Activated CD4-positive, alpha-beta memory T cell treated with anti-CD3 and anti-CD28 coated beads for 36 hours (primary cell): ENCODE measurements around the gene NOD2. TPM values are rescaled to one million over a fixed set of nuclear protein-coding genes. Genes with fewer than 3 reads are reported as not detected.

Experiments
- CTCF ChIA-PET: fragments of 350-600 bp; sonication (Branson Sonifier 250); formaldehyde crosslinking; loops from one replicate; lab custom pipeline; 2021; ENCODE audit warnings: antibody characterized with exemption, inconsistent platforms; lab: Charles Lee
- POLR2A ChIA-PET: fragments of 350-600 bp; sonication (Branson Sonifier 250); formaldehyde crosslinking; loops from one replicate; lab custom pipeline; 2021; ENCODE audit warnings: antibody characterized with exemption; lab: Charles Lee
- DNase-seq: peaks from one replicate; pipeline ENCODE4 v3.0.0-alpha.2; 2020
- H3K27ac Mint-ChIP-seq: one replicate; pipeline ENCODE4 v1.8.0; 2021; ENCODE audit warnings: mixed read lengths
- H3K27me3 Mint-ChIP-seq: one replicate; pipeline ENCODE4 v1.8.0; 2021; ENCODE audit warnings: mixed read lengths
- H3K36me3 Mint-ChIP-seq: one replicate; pipeline ENCODE4 v1.8.0; 2021; ENCODE audit warnings: mixed read lengths
- H3K4me1 Mint-ChIP-seq: one replicate; pipeline ENCODE4 v1.8.0; 2021; ENCODE audit warnings: low read depth, mixed read lengths
- H3K4me3 Mint-ChIP-seq: one replicate; pipeline ENCODE4 v1.8.0; 2021; ENCODE audit warnings: mild to moderate bottlenecking, mixed read lengths
- H3K9me3 Mint-ChIP-seq: one replicate; pipeline ENCODE4 v1.8.0; 2021; ENCODE audit warnings: mixed read lengths
- intact Hi-C: fragments of 100-400 bp; cut with micrococcal nuclease; formaldehyde crosslinking; loops from one replicate; pipeline ENCODE4 v1.15.1; 2023
- total RNA-seq, 2 experiments: library from RNA; stranded (reverse); gene quantifications; one replicate each; pipeline ENCODE4 v1.2.3, GENCODE V29; 2021

Gene NOD2
- total RNA-seq, 2 experiments from 2014 or later, result 17.9 to 18.7 TPM

- H3K27ac Mint-ChIP-seq, result peak overlapping the region; percentile 92
- peaks cover 13% of the 10 kb centered on the region for H3K9me3 Mint-ChIP-seq
- POLR2A ChIA-PET, result interaction anchor here (0.6 to 1.8 kb wide), 8 partner anchors 11 to 436 kb away, joined by 3 to 15 read pairs (median 4); partner anchors contain the start of genes CYLD and SNX20
- H3K4me3 Mint-ChIP-seq, result peak overlapping the region; percentile 40
- CTCF ChIA-PET, result interaction anchor here (0.6 to 6.0 kb wide), 17 partner anchors 10 to 624 kb away, joined by 3 to 45 read pairs (median 3); partner anchors contain the start of gene CYLD
- no peak for DNase-seq
- peaks cover 56% of the 10 kb centered on the region for H3K36me3 Mint-ChIP-seq
- H3K4me1 Mint-ChIP-seq, result peaks cover 93% of the 10 kb centered on the region
- H3K27me3 Mint-ChIP-seq, result no peaks in the 10 kb centered on the region
- intact Hi-C loops, result loop anchor here (1.0 to 2.0 kb wide), 5 partner anchors 13 to 489 kb away; no protein-coding TSS in a partner anchor
Measured at GRCh38 chr16:50765861-50766260, 72.5 kb downstream of the NOD2 start.

GRCh38 chr16:50767197-50767596 lies 73.8 kb downstream of the NOD2 start:
- ChIA-PET CTCF (interaction anchor here (1.4 to 2.5 kb wide), 4 partner anchors 12 to 100 kb away, joined by 3 to 11 read pairs (median 6); no protein-coding TSS in a partner anchor), POLR2A (interaction anchor here (1.1 kb wide), 1 partner anchor 13 kb away, joined by 3 read pairs; no protein-coding TSS in a partner anchor)
- Mint-ChIP-seq H3K4me3 (no peak overlapping the region), H3K36me3 (peaks cover 52% of the 10 kb centered on the region), H3K9me3 (peaks cover 13% of the 10 kb centered on the region), H3K27ac (peak overlapping the region; percentile 92), H3K27me3 (no peaks in the 10 kb centered on the region), H3K4me1 (peaks cover 92% of the 10 kb centered on the region)
- intact Hi-C loops, result no loop called here
- no peak for DNase-seq

- peaks cover 7% of the 10 kb centered on the region for H3K9me3 Mint-ChIP-seq
- H3K27me3 Mint-ChIP-seq, result no peaks in the 10 kb centered on the region
- no peak overlapping the region for H3K27ac Mint-ChIP-seq
- DNase-seq, result no peak
- POLR2A ChIA-PET, result no interaction called here
- peaks cover 83% of the 10 kb centered on the region for H3K4me1 Mint-ChIP-seq
- intact Hi-C loops, result no loop called here
- H3K4me3 Mint-ChIP-seq, result no peak overlapping the region
- H3K36me3 Mint-ChIP-seq, result peaks cover 38% of the 10 kb centered on the region
- CTCF ChIA-PET, result interaction anchor here (1.4 kb wide), 1 partner anchor 35 kb away, joined by 7 read pairs; no protein-coding TSS in a partner anchor
Measured at GRCh38 chr16:50771366-50771765, 78.0 kb downstream of the NOD2 start.

GRCh38 chr16:50774405-50774804 lies 81.0 kb downstream of the NOD2 start:
- Mint-ChIP-seq H3K36me3 (peaks cover 34% of the 10 kb centered on the region), H3K27ac (no peak overlapping the region), H3K4me3 (no peak overlapping the region), H3K27me3 (no peaks in the 10 kb centered on the region), H3K9me3 (peaks cover 3% of the 10 kb centered on the region), H3K4me1 (peaks cover 77% of the 10 kb centered on the region)
- intact Hi-C loops, result no loop called here
- ChIA-PET POLR2A (no interaction called here), CTCF (interaction anchor here (0.5 to 2.1 kb wide), 2 partner anchors 28 to 32 kb away, joined by 3 to 14 read pairs; no protein-coding TSS in a partner anchor)
- DNase-seq, result no peak

- Mint-ChIP-seq H3K36me3 (peaks cover 37% of the 10 kb centered on the region), H3K27ac (no peak overlapping the region), H3K4me1 (peaks cover 77% of the 10 kb centered on the region), H3K27me3 (no peaks in the 10 kb centered on the region), H3K9me3 (peaks cover 3% of the 10 kb centered on the region), H3K4me3 (no peak overlapping the region)
- DNase-seq, result no peak
- intact Hi-C loops, result no loop called here
- ChIA-PET CTCF (interaction anchor here (0.5 kb wide), 1 partner anchor 28 kb away, joined by 3 read pairs; no protein-coding TSS in a partner anchor), POLR2A (no interaction called here)
Measured at GRCh38 chr16:50774960-50775359, 81.6 kb downstream of the NOD2 start.

GRCh38 chr16:50776037-50776436 lies 82.6 kb downstream of the NOD2 start:
- Mint-ChIP-seq H3K27me3 (no peaks in the 10 kb centered on the region), H3K9me3 (peaks cover 3% of the 10 kb centered on the region), H3K36me3 (peaks cover 41% of the 10 kb centered on the region), H3K4me3 (no peak overlapping the region), H3K27ac (no peak overlapping the region), H3K4me1 (peaks cover 78% of the 10 kb centered on the region)
- intact Hi-C loops, result no loop called here
- ChIA-PET POLR2A (interaction anchor here (1.2 kb wide), 1 partner anchor 10 kb away, joined by 4 read pairs; no protein-coding TSS in a partner anchor), CTCF (interaction anchor here (0.9 to 2.2 kb wide), 7 partner anchors 11 to 110 kb away, joined by 3 to 22 read pairs (median 6); no protein-coding TSS in a partner anchor)
- no peak for DNase-seq

GRCh38 chr16:50778284-50779163 lies 85.1 kb downstream of the NOD2 start:
- DNase-seq, result peak; percentile 44
- intact Hi-C loops, result loop anchor here (1.0 kb wide), 1 partner anchor 31 kb away; no protein-coding TSS in a partner anchor
- Mint-ChIP-seq H3K4me1 (peaks cover 74% of the 10 kb centered on the region), H3K27ac (peak overlapping the region; percentile 78), H3K4me3 (no peak overlapping the region), H3K9me3 (no peaks in the 10 kb centered on the region), H3K36me3 (peaks cover 41% of the 10 kb centered on the region), H3K27me3 (no peaks in the 10 kb centered on the region)
- POLR2A ChIA-PET, result interaction anchor here (0.7 to 1.5 kb wide), 3 partner anchors 13 to 93 kb away, joined by 3 to 4 read pairs (median 3); no protein-coding TSS in a partner anchor
- CTCF ChIA-PET, result interaction anchor here (0.9 to 2.0 kb wide), 5 partner anchors 12 to 112 kb away, joined by 3 to 6 read pairs (median 4); no protein-coding TSS in a partner anchor

- intact Hi-C loops, result loop anchor here (1.0 to 5.0 kb wide), 3 partner anchors 16 to 504 kb away; no protein-coding TSS in a partner anchor
- peak overlapping the region; percentile 33 for H3K4me3 Mint-ChIP-seq
- ChIA-PET POLR2A (interaction anchor here (0.8 to 1.2 kb wide), 2 partner anchors 22 to 34 kb away, joined by 3 to 5 read pairs; no protein-coding TSS in a partner anchor), CTCF (interaction anchor here (0.6 to 2.2 kb wide), 14 partner anchors 10 to 385 kb away, joined by 3 to 33 read pairs (median 4); partner anchors contain the start of gene CYLD)
- no peaks in the 10 kb centered on the region for H3K27me3 Mint-ChIP-seq
- H3K27ac Mint-ChIP-seq, result peak overlapping the region; percentile 78
- H3K36me3 Mint-ChIP-seq, result peaks cover 55% of the 10 kb centered on the region
- peaks cover 70% of the 10 kb centered on the region for H3K4me1 Mint-ChIP-seq
- DNase-seq, result peak; percentile 50
- H3K9me3 Mint-ChIP-seq, result no peaks in the 10 kb centered on the region
Measured at GRCh38 chr16:50781043-50781442, 87.6 kb downstream of the NOD2 start.

GRCh38 chr16:50781518-50781917 lies 88.1 kb downstream of the NOD2 start:
- Mint-ChIP-seq H3K27ac (peak overlapping the region; percentile 78), H3K27me3 (no peaks in the 10 kb centered on the region), H3K4me1 (peaks cover 66% of the 10 kb centered on the region), H3K4me3 (peak overlapping the region; percentile 33), H3K9me3 (no peaks in the 10 kb centered on the region), H3K36me3 (peaks cover 59% of the 10 kb centered on the region)
- POLR2A ChIA-PET, result interaction anchor here (1.2 kb wide), 1 partner anchor 35 kb away, joined by 5 read pairs; no protein-coding TSS in a partner anchor
- no peak for DNase-seq
- CTCF ChIA-PET, result interaction anchor here (0.6 to 2.2 kb wide), 14 partner anchors 10 to 386 kb away, joined by 3 to 33 read pairs (median 4); partner anchors contain the start of gene CYLD
- intact Hi-C loops, result loop anchor here (1.0 to 5.0 kb wide), 3 partner anchors 16 to 504 kb away; no protein-coding TSS in a partner anchor
